ENCODE results near the gene VIT.

DNA sequence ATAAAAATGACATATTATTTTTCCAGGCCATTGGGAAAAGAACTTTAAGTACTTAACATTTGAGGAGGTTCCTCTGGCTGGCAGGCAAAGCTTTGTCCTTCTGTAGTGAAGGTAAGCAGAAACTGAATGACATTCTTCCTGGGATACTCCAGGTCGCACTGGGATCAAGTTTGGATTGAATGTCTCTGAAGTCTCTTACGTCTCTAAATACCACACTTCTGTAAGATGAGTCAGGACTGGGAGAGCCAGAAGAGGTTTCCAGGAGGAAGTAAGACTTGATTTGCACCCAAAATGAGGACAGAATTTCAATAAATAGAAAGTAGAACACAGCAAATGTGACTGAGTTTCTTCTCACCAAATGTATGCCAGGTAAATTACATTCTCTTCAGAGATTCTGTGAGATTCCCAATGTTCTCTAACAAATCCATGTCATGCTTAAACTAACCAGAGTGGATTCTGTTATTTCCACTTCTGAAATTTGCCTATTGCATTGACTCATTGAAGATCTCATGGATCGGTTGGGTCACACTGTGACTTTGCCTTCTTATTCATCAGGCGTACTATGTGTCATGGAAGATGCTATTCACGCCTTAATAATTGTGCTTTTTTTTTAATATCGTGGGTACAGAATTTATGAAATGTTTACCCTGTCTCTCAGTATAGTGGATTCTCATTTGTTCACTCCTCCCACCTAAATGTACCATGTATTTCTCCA lies 25.5 kb upstream of the VIT start:
- TF ChIP-seq EZH2 (IDR thresholded peaks at IDR 0.05; ENCODE audit: low read length, unreplicated experiment): no peak
- TF ChIP-seq, protein P1, sequence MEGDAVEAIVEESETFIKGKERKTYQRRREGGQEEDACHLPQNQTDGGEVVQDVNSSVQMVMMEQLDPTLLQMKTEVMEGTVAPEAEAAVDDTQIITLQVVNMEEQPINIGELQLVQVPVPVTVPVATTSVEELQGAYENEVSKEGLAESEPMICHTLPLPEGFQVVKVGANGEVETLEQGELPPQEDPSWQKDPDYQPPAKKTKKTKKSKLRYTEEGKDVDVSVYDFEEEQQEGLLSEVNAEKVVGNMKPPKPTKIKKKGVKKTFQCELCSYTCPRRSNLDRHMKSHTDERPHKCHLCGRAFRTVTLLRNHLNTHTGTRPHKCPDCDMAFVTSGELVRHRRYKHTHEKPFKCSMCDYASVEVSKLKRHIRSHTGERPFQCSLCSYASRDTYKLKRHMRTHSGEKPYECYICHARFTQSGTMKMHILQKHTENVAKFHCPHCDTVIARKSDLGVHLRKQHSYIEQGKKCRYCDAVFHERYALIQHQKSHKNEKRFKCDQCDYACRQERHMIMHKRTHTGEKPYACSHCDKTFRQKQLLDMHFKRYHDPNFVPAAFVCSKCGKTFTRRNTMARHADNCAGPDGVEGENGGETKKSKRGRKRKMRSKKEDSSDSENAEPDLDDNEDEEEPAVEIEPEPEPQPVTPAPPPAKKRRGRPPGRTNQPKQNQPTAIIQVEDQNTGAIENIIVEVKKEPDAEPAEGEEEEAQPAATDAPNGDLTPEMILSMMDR (conservative IDR thresholded peaks at IDR 0.05; ENCODE audit: low read depth, low read length): no peak
